LNCaP clone FGC (cell line): Measurements from ENCODE around the gene DCST2.
"Not testable (repeated sequence)": the region's sequence is repeated elsewhere in the genome, so short reads cannot be mapped to it uniquely, and the experiment has no call there.

Experiments used
- DNase-seq: peaks from one replicate; pipeline ENCODE4 v3.0.0-alpha.2; 2011; ENCODE audit warnings: low read depth
- H3K4me3 ChIP-seq: 2 replicates; pipeline ENCODE4 v1.5.1; 2011; ENCODE audit warnings: mild to moderate bottlenecking, low read depth, low read length, control low read depth
- TF ChIP-seq, protein P1 (sequence below): IDR thresholded peaks from 2 replicates; pipeline ENCODE4 v1.5.1; 2012; ENCODE audit warnings: mild to moderate bottlenecking; ENCODE audit not compliant: control insufficient read depth, insufficient read depth; ENCODE audit errors: extremely low read depth

DCST2 gene

DNA sequence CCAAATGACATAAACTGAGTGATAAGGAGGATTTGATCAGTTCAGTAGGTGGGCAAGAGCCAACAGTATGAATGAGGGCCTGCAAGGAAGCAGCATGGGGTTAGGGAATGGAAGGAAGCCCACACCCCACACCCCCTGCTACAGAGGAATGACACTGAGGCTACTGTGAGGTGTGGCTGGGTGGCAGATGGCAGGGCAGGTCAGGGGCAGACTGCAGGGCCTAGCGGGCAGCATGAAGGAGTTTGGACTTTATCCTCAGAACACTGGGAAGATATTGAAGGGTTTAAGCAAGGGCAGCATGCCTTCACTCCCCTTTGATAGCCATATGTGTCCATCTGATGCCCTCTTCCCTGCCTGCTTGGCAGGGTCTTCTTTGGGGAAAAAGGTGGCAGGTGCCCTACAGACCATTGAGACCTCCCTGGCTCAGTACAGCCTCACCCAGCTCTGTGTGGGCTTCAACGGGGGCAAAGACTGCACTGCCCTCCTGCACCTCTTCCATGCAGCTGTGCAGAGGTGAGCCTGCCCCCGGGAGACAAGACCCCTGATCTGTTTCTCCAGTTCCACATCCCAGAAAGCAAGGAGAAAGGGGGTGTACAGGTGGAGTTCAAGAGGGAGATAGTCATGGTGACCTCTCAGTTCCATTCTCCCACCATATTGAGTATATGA, 44.3 kb downstream of the DCST2 start:
- DNase-seq, result no peak
- TF ChIP-seq, protein P1, sequence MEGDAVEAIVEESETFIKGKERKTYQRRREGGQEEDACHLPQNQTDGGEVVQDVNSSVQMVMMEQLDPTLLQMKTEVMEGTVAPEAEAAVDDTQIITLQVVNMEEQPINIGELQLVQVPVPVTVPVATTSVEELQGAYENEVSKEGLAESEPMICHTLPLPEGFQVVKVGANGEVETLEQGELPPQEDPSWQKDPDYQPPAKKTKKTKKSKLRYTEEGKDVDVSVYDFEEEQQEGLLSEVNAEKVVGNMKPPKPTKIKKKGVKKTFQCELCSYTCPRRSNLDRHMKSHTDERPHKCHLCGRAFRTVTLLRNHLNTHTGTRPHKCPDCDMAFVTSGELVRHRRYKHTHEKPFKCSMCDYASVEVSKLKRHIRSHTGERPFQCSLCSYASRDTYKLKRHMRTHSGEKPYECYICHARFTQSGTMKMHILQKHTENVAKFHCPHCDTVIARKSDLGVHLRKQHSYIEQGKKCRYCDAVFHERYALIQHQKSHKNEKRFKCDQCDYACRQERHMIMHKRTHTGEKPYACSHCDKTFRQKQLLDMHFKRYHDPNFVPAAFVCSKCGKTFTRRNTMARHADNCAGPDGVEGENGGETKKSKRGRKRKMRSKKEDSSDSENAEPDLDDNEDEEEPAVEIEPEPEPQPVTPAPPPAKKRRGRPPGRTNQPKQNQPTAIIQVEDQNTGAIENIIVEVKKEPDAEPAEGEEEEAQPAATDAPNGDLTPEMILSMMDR, result no peak

DNA sequence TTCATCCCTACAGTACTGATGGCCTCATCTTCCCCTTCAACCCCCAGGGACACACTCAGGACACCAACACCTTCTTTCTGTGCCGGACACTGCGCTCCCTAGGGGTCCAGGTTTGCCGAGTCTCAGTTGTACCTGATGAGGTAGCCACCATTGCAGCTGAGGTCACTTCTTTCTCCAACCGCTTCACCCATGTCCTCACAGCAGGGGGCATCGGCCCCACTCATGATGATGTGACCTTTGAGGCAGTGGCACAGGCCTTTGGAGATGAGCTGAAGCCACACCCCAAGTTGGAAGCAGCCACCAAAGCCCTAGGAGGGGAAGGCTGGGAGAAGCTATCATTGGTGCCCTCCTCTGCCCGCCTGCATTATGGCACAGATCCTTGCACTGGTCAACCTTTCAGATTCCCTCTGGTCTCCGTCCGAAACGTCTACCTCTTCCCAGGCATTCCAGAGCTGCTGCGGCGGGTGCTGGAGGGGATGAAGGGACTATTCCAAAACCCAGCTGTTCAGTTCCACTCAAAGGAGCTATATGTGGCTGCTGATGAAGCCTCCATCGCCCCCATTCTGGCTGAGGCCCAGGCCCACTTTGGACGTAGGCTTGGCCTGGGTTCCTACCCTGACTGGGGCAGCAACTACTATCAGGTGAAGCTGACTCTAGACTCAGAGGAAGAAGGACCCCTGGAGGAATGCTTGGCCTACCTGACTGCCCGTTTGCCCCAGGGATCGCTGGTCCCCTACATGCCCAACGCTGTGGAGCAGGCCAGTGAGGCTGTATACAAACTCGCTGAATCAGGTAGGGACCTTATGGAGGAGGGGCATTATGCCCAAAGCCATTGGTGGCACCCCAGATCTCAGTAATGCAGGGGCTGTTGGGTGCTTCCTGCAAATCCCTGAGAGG, 45.3 kb downstream of the DCST2 start:
- TF ChIP-seq, protein P1, result 0 out of 2 replicates have a peak, but pooled peaks have one; percentile 12
- H3K4me3 ChIP-seq, result no peak overlapping the region
- DNase-seq, result no peak

More for the DNA sequence above, 44.3 kb downstream of the DCST2 start:
- no peak overlapping the region for H3K4me3 ChIP-seq

DNA sequence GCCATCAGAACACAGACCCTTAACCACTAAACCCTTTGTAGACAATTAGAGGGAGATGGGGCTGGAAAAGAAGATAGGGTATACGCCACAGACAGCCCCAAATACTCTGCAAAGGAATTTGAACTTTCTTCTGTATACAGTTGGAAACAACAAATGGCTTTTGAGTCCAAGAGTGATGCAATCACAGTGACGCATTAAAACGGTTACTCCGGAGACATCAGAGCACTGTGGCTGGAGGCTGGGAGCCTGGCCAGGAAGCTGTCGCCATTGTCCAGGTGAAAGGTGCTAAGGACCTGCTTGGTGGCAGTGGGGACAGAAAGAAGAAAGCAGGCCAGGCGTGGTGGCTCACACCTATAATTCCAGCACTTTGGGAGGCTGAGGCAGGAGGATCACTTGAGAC, 46.3 kb downstream of the DCST2 start:
- no peak overlapping the region for H3K4me3 ChIP-seq
- DNase-seq, result no peak
- TF ChIP-seq, protein P1, result no peak

DNA sequence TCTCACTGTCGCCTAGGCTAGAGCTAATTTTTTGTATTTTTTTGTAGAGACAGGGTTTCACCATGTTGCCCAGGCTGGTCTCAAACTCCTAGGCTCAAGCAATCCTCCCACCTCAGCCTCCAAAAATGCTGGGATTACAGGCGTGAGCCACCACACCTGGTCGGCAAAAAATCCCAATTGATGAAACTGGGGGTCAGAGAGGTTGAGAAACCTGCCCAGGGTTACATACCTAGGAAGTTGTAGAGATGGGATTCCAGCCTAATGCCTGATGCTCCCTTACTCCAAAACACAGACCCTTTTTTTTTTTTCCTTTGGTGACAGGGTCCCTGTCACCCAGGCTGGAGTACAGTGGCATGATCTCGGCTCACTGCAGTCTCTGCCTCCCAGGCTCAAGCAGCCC, 46.8 kb downstream of the DCST2 start:
- H3K4me3 ChIP-seq, DNase-seq: not testable (repeated sequence)

DNA sequence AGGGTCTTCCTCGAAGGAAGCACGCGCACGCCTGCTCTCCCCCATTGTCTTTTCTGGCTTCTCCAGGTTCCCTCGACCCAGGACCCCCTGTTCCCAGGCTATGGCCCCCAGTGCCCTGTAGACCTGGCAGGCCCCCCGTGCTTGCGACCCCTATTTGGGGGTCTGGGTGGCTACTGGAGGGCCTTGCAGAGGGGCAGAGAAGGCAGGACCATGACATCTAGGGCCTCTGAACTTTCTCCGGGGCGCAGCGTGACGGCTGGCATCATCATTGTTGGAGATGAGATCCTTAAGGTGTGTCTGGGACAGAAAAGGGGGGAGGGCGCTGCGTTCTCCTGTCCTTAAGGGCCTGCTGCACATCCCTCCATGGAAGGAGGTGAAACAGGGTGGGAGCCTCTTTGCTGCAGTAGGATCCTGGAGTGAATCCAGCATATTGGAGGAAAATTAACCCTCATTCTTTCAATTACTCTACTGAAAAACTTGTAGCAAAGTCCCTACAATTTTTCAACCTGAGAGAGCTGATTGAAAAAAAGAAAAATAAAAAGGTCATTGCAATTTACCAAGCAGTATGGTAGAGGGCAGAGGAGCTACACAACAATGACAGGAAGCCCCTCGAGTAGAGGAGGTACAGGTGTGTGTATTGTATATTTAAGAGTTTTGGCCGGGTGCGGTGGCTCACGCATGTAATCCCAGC, 49.7 kb downstream of the DCST2 start:
- TF ChIP-seq, protein P1, result no peak
- DNase-seq, result no peak
- H3K4me3 ChIP-seq, result peak overlapping the region; percentile 74

DNA sequence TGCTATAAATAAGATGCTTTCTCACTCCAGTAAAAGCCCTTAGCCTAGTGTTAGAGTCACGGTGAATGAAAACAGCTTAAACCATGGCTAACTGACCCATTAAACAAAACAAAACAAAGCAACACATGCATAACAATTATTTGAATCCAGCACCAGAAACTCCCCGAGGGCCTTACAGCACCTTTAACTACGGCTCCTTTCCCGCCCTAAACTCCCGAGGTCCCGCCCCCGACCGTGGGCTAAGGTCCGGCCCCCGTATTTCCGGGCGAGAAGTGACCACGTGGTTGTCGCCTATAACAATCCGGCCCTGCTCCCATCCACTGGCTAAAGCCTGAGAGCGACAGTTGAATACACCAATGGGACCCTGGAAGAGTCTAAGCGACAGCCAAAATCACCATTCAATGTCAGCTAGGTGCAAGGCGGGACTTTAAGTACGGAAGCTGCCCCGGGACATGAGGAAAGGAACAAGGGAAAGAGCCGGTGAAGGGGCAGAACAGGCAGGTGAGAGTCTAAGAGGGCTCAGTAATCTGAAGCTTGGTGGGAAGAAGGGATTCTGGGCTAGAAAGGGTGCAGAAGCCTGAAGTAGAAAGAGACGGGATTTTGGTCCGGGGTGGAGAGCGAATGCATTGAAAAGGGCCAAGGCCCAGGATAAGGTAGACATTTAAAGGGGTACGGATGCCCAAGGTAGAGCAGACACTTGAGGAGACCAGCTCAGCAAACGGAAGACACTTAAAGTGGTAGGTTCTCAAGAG, 50.5 kb downstream of the DCST2 start, which contains the start of gene FLAD1:
TSS of gene FLAD1 (plus strand) at position 448 of the 752 bp plus-strand sequence. CDS start 351 bp downstream, outside the sequence.
- TF ChIP-seq, protein P1, result no peak

More for the DNA sequence above, 50.5 kb downstream of the DCST2 start, which contains the start of gene FLAD1:
- peak; percentile 100 for DNase-seq
- peak within 1 kb of the TSS; percentile 74 for H3K4me3 ChIP-seq
